IPS DF 6.9 (cell line): Measurements from ENCODE around the gene MLXIPL.
"Not testable (repeated sequence)": the region's sequence is repeated elsewhere in the genome, so short reads cannot be mapped to it uniquely, and the experiment has no call there.

Experiments used
- DNase-seq: peaks from one replicate; pipeline ENCODE4 v3.0.0-alpha.2; 2013; ENCODE audit warnings: low read depth, low spot score
- H3K27ac ChIP-seq: one replicate; pipeline ENCODE4 v1.5.1; 2013; ENCODE audit warnings: low read length, control low read depth
- H3K27me3 ChIP-seq: 2 replicates; pipeline ENCODE4 v1.6.1; 2013; ENCODE audit warnings: mild to moderate bottlenecking, low read length; ENCODE audit not compliant: control insufficient read depth, insufficient read depth
- H3K36me3 ChIP-seq: 2 replicates; pipeline ENCODE4 v1.6.1; 2013; ENCODE audit warnings: low read length; ENCODE audit not compliant: control insufficient read depth, insufficient read depth
- H3K4me1 ChIP-seq: 2 replicates; pipeline ENCODE4 v1.6.1; 2013; ENCODE audit warnings: low read length; ENCODE audit not compliant: control insufficient read depth, insufficient read depth
- H3K4me3 ChIP-seq: 2 replicates; pipeline ENCODE4 v1.5.1; 2013; ENCODE audit warnings: mild to moderate bottlenecking, low read length
- H3K9me3 ChIP-seq: 2 replicates; pipeline ENCODE4 v1.6.1; 2013; ENCODE audit warnings: low read length, inconsistent platforms; ENCODE audit not compliant: control insufficient read depth, insufficient read depth
- WGBS: extraction: QIAGEN DNeasy Blood & Tissue Kit; methylation state at CpG from one replicate; pipeline ENCODE4 v1.1.7; 2013; ENCODE audit warnings: mixed read lengths, missing lambda C conversion rate; ENCODE audit not compliant: insufficient read length, insufficient coverage; 5-methylcytosine and 5-hydroxymethylcytosine counted together

MLXIPL gene

DNA sequence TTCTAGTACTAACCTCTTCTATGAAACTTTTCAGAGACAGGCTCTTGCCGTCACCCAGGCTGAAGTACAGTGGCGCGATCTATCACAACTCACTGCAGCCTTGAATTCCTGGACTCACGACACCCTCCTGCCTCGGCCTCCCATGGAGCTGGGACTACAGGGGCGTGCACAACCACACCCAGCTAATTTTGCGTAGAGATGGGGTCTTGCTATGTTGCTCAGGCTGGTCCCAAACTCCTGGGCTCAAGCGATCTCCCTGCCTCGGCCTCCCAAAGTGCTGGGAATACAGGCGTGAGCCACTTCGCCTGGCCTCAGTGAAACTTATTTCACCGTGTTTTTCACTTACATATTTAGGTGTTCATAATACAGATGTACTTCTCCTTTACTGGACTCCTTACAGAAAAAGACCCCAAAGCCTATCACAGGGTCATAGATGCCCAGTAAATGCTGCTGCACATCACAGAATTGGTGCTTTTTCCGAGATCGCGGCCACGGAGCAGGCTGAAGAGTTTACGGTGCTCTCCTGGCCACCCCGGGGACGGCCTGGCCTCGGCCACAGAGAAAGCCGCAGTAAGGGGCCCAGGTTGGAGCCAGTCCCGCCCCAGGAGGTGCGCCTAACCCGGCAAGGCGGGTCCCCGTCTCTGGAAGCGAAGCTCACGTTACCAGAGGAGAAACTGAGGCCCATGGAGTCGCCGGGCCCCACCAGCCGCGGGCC lies 46.5 kb downstream of the MLXIPL start:
- H3K9me3 ChIP-seq = no peaks in the 10 kb centered on the region
- H3K27me3 ChIP-seq = no peaks in the 10 kb centered on the region; the same call in 1 of the 2 replicates
- DNase-seq = no peak
- H3K27ac ChIP-seq = no peak overlapping the region
- H3K4me3 ChIP-seq = peak overlapping the region; percentile 66
- H3K36me3 ChIP-seq = peaks cover 10% of the 10 kb centered on the region
- no CpG with 5 or more reads among the region's 32 CpGs for WGBS
- H3K4me1 ChIP-seq = no peaks in the 10 kb centered on the region

DNA sequence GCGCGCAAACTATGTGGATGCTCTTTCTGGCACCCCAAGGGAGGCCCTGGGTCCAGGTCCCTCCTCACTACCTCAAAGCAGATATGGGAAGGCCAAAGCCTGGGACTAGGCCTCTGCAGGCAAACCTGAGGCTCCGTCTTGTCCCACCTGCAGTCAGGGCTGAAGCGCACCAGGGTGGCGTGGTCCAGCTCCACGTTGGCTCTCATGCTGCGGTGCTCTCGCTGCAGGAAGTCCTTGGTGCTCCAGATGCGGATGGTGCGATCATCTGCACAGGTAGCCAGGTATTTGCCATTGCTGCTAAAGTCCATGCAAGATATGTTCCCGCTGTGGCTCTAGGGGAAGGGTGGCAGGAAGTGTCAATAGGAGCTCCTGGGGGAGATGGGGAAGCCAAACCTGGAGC lies 50.5 kb downstream of the MLXIPL start:
- Histone ChIP-seq H3K4me1 (no peaks in the 10 kb centered on the region), H3K36me3 (peaks cover 25% of the 10 kb centered on the region), H3K4me3 (no peak overlapping the region), H3K27ac (no peak overlapping the region), H3K9me3 (no peaks in the 10 kb centered on the region), H3K27me3 (no peaks in the 10 kb centered on the region; the same call in 1 of the 2 replicates)
- no peak for DNase-seq
- no CpG with 5 or more reads among the region's 11 CpGs for WGBS

DNA sequence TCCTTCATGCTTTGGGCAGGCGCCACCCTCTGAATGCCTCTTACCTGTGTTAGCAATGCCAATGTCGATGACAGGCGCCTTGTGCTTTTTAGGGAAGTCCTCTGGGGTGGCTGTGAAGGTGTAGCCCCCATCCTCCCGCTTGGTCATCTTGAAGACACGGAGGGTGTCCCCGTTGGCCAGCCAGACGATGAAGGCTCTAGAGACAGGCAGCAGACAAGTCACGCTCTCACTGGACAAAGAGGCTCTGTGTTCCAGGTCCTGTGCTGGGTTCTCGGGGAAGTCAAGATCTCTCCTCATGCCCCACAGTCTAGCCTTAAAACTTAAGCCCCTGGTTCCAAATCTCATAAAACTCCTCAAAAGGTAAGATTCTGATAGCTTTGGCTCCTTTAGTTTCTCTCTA lies 51.0 kb downstream of the MLXIPL start:
- H3K27me3 ChIP-seq = no peaks in the 10 kb centered on the region; the same call in 1 of the 2 replicates
- no peak overlapping the region for H3K4me3 ChIP-seq
- H3K4me1 ChIP-seq = no peaks in the 10 kb centered on the region
- no peak overlapping the region for H3K27ac ChIP-seq
- no CpG with 5 or more reads among the region's 9 CpGs for WGBS
- no peaks in the 10 kb centered on the region for H3K9me3 ChIP-seq
- no peak for DNase-seq
- H3K36me3 ChIP-seq = peaks cover 25% of the 10 kb centered on the region

DNA sequence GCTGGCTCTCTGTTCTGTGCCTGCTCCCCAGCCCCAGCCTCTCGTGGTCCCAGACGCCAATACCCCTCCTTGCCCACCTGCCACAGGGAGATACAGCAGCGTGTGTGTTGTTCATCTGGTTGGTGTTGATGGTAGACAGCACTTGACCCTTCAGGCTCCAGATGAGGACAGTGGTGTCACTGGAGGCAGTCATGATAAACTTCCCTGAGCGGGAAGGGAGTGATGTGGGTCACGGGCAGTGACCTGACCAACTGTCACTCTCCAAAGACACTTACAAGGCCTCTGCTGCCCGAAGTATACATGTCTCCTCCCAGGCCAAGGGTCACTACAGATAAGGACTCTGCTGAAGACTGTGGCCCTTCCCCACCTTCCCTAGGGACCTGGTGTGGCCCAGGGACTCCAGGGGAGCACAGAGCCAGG lies 51.5 kb downstream of the MLXIPL start:
- Histone ChIP-seq H3K36me3 (peaks cover 25% of the 10 kb centered on the region), H3K27ac (no peak overlapping the region), H3K4me3 (no peak overlapping the region), H3K9me3 (no peaks in the 10 kb centered on the region), H3K4me1 (no peaks in the 10 kb centered on the region), H3K27me3 (no peaks in the 10 kb centered on the region; the same call in 1 of the 2 replicates)
- no peak for DNase-seq
- no CpG with 5 or more reads among the region's 6 CpGs for WGBS

DNA sequence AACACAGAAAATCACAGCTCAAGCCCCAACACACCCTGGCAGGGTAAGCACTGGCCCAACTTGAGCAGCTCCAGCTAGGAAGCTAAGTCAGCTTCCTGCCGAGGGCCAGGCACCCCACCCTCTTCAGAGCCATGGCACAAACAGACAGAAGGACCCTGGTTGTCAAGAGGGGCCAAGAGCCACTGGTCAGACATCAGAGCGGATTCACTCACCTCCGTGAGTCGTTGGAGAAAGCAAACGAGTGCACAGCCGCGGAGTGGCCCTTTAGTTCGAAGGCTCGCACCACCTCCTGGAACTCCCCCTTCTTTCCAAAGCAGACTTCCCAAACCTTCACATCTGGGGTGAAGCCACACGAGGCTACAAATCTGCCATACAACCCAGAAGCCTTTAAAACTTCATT lies 53.3 kb downstream of the MLXIPL start:
- no CpG with 5 or more reads among the region's 10 CpGs for WGBS
- Histone ChIP-seq H3K27ac (no peak overlapping the region), H3K4me3 (no peak overlapping the region), H3K27me3 (no peaks in the 10 kb centered on the region), H3K36me3 (peaks cover 25% of the 10 kb centered on the region), H3K4me1 (no peaks in the 10 kb centered on the region), H3K9me3 (no peaks in the 10 kb centered on the region)
- no peak for DNase-seq

DNA sequence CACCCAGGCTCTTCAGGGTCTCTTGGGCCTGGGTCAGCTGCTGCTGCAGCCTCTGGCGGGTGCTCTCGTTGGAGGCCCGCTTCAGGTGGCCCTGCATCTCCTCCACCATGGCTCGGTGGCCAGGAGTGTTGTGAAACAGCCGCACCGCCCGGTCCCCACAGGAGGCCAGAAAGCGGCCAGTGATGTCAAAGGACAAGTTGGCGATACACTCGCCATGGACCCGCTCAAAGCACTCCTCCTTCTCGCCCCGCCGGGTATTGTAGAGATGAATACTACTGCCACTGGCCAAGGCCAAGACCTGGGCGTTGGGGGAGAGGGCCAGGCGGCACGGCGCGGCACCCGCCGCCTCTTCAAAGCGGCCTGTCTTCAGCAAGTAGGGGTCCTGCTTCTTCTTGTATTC lies 53.8 kb downstream of the MLXIPL start:
- no CpG with 5 or more reads among the region's 22 CpGs for WGBS
- no peaks in the 10 kb centered on the region for H3K27me3 ChIP-seq
- H3K36me3 ChIP-seq = peaks cover 25% of the 10 kb centered on the region
- H3K4me1 ChIP-seq = no peaks in the 10 kb centered on the region
- H3K4me3 ChIP-seq = no peak overlapping the region
- H3K9me3 ChIP-seq = no peaks in the 10 kb centered on the region
- no peak for DNase-seq
- H3K27ac ChIP-seq = no peak overlapping the region

DNA sequence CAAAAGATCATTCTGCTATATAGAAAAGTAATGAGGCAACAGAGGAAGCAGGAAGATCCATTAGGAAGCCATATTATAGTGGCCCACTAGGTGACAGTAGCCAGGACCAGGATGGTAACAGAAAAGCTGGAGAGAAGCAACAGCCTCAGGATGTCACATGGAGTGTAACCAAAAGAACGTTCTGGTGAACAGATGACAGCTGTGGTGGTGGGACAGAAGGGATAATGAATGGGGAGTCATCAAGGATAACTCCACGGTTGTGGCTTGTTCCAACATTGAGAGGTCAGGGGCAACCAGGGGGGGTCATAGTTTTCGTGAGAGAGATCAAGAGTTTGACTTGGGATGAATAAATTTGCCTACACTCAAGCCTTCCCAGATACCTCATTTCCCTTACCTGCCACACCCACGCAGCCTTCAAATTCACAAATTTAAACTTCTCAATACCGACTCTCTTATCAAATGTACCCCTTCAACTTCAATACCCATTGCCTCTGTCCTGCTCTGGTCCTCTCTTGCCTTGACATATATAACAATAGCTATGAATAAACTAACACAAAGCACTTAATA lies 55.2 kb downstream of the MLXIPL start:
- H3K4me1 ChIP-seq = peaks cover 1% of the 10 kb centered on the region; the same call in 1 of the 2 replicates

DNA sequence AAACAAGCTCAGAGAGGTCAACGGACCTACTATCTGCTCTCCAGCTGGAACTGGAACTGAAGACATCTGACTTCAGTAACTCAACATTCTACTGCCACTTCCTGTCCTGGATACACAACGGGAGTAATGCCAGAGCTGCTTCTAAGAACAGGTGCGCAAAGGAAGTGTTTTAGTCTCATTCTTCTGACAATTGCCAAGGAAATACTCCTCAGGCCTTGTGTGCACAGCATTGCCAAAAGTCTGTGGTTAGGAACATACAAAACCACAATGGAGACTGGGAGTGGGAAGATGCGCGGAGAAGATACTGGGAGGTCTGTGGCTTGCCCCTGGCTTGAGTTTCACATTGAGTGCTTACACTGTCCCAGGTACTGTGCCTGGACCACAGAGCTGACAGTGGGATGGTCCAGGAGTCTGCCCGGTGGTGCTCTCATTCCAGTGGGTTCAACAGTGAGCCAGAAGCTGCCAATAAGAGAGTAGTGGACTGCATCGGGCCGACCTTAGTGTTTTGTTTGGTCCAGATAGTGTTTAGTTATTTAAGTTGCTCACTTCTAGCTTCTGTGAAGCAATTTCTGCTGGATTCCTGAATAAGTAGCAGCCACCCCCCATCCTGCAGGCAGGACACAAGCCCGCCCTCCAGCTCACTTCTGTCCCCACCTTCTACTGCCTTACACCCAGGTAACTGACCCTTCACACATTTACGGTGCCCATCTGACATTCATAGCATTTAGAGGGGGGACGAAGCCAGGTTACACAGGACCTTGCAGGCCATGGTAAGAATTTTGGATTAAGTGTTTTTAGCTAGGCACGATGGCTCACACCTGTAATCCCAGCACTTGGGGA lies 56.3 kb downstream of the MLXIPL start:
- Histone ChIP-seq H3K27ac (no peak overlapping the region), H3K4me1 (peaks cover 1% of the 10 kb centered on the region; the same call in 1 of the 2 replicates), H3K27me3 (no peaks in the 10 kb centered on the region), H3K4me3 (no peak overlapping the region), H3K9me3 (no peaks in the 10 kb centered on the region), H3K36me3 (peaks cover 18% of the 10 kb centered on the region)
- DNase-seq = no peak
- no CpG with 5 or more reads among the region's 12 CpGs for WGBS

More for the DNA sequence above, 55.2 kb downstream of the MLXIPL start:
- no peak overlapping the region for H3K4me3 ChIP-seq
- H3K27ac ChIP-seq = no peak overlapping the region
- no peak for DNase-seq
- whole genome bisulfite sequencing = 100% methylated on average over 2 of the region's 5 CpGs
- H3K27me3 ChIP-seq = no peaks in the 10 kb centered on the region
- no peaks in the 10 kb centered on the region for H3K9me3 ChIP-seq
- H3K36me3 ChIP-seq = peaks cover 25% of the 10 kb centered on the region

DNA sequence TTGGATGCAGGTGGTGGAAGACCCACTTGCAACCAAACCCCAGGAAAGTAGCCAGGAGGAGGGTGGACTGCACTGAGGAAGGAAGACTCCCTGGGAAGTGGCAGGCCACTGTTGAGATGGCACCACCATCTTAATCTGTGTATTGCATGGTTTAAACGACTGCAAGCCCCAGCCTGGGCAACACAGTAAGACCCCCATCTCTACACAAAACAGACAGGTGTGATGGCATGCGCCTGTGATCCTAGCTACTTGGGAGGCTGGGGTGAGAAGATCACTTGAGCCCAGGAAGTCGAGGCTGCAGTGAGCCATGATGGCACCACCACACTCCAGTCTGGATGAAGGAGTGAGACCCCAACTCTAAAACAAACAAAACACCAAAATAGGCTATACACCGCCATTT lies 57.2 kb downstream of the MLXIPL start:
- peaks cover 9% of the 10 kb centered on the region for H3K36me3 ChIP-seq
- no peak overlapping the region for H3K27ac ChIP-seq
- no peaks in the 10 kb centered on the region for H3K27me3 ChIP-seq
- no peak for DNase-seq
- no peak overlapping the region for H3K4me3 ChIP-seq
- H3K9me3 ChIP-seq = no peaks in the 10 kb centered on the region
- WGBS = 100% methylated on average over 1 of the region's 4 CpGs
- H3K4me1 ChIP-seq = peaks cover 1% of the 10 kb centered on the region; the same call in 1 of the 2 replicates

DNA sequence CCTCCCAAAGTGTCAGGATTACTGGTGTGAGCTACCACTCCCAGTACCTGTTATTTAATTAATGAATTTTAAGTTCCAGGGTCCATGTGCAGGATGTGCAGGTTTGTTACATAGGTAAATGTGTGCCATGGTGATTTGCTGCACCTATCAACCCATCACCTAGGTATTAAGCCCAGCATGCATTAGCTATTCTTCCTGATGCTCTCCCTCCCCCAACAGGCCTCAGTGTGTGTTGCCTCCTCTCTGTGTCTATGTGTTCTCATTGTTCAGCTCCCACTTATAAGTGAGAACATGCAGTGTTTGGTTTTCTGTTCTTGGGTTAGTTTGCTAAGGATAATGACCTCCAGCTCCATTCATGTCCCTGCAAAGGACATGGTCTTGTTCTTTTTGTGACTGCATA lies 57.9 kb downstream of the MLXIPL start:
- not testable (repeated sequence) for H3K4me1 ChIP-seq, H3K27me3 ChIP-seq, H3K27ac ChIP-seq, H3K4me3 ChIP-seq, H3K36me3 ChIP-seq, DNase-seq, H3K9me3 ChIP-seq
